Activated naive CD4-positive, alpha-beta T cell treated with anti-CD3 and anti-CD28 coated beads, Interleukin-2, amount 50 U/mL, for 16 hours (primary cell): ENCODE data around the gene SIDT2.

Experiments
- DNase-seq: peaks from one replicate; pipeline ENCODE4 v3.0.0-alpha.2; 2020

The SIDT2 gene

DNA sequence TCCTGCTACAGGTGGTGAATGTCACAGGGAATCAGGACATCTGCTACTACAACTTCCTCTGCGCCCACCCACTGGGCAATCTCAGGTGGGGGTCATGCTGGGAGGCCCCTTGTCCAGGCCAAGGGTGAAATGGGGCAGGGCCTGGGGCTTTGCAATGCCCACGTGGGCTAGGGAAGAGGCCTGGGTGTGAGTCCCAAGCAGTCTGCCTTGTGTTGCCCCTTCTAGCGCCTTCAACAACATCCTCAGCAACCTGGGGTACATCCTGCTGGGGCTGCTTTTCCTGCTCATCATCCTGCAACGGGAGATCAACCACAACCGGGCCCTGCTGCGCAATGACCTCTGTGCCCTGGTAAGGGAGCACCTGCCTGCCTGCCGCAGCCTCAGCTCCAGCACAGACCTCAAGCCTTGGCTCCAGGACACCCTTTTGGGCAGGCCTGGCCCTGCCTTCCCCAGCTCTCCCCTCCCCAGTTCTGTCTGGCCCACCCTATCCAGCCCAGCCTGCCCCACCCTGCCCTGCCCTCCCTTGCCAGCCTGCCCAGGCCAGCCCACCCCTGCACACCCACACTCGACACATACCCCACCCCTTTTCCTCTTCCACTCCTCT, 11.5 kb downstream of the SIDT2 start:
- no peak for DNase-seq

DNA sequence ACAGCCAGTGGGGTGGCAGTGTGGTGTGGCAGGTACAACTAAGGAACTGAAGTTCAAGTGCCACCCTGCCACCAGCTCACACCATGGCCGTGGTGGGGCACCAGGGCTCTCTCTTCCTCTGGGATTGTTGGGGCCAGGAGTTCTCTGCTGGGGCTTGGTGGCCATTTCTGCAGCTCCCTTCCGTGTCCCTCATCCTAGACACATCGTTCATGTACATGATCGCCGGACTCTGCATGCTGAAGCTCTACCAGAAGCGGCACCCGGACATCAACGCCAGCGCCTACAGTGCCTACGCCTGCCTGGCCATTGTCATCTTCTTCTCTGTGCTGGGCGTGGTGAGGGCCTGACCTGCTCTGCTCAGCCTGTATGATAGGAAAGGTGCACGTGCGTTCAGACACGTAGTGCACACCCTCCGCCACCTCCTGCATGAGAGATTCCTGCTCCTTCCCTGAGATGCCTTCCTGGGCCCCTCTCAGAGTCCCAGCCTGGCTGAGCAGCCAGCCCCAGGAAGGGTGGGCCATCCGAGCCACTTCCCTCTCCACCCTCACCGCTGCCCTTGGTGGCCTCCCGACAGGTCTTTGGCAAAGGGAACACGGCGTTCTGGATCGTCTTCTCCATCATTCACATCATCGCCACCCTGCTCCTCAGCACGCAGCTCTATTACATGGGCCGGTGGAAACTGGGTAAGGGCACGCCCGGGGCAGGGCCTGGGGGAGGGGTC, 13.3 kb downstream of the SIDT2 start:
- DNase-seq = no peak

DNA sequence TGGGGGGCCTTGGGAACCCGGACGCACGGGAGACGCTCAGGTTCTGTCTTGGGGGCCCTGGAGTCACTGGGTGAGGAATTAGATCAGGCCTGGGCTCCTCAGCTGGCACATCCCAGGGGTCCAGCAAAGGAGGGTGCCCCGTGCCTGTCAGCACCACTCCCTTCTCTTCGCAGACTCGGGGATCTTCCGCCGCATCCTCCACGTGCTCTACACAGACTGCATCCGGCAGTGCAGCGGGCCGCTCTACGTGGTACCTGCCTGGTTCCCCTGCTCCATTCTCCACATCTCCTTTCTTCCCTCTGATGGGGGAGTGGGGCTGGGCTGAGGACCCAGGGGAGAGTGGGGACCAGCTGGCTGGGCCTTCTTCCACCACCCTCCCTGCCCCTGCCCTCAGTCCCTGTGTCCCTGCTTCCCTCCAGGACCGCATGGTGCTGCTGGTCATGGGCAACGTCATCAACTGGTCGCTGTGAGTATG, 13.9 kb downstream of the SIDT2 start:
- DNase-seq = no peak

DNA sequence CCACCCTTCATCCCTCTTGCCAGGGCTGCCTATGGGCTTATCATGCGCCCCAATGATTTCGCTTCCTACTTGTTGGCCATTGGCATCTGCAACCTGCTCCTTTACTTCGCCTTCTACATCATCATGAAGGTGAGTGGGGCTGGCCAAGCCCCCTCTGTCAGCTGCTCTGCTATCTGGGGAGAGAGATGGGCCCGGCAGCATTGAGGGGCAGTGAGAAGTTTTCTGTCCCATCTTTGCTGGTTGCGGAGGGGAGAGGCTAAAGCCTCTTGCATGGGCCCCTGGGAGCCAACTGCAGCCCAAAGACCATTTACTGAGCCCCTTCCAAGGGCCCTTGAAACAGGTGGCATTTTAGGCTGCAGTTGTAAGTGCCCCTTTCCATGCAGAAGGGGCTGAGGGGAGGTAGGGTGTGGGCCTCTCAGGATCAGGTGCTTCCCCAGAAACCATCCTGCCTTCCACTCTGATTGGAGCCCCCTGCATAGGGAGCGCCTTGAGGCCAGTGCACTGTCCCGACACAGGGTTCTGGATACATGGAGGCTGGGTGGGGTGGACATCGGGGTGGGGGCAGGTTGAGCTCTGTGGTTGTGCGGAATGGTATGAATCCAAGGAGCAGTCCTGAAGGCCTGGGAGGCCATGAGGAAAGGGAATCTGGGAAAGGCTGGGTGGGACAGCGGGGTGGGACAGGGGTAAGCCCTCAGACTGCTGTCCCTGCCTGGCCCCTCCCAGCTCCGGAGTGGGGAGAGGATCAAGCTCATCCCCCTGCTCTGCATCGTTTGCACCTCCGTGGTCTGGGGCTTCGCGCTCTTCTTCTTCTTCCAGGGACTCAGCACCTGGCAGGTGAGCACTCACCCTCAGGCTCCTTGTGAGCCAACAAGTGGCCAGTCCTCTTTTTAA, 14.8 kb downstream of the SIDT2 start:
- DNase-seq = no peak

DNA sequence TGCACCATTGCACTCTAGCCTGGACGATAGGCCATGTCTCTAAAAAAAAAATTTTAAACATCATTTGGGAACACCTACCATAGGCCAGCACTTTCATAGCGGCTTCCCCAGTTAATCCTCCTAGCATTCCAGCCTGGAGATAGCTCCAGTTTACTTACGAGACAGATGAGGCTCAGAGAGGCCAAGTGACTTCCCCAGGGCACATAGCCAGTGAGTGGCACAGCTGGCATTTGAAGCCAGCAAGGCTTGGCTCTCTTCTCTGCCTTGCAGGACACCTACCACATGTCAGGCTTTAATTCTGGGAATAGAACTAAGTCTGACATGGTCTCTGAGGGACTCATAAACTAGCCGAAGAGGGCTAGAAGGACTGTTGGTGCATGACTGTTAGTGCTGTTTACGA, 15.7 kb downstream of the SIDT2 start:
- no peak for DNase-seq

DNA sequence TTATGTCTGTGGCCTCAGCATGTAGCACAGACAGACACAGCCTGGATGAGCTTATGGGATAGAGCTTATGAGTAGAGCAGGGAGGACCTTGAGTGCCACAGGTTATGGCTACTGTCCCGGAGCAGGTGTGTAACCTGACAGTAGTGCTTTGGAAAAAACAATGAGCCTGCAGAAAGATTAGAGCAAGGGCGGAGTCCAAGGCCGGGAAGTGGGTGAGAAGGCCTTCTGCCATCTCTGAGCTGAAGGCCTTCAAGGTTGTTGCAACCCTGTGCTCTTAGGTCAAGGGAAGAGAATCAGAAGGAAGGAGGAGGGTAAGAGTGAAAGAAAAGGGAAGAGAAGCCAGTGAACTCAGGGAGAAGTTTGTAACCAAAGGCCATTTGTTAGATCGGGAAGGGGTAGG, 16.7 kb downstream of the SIDT2 start:
- DNase-seq = no peak

DNA sequence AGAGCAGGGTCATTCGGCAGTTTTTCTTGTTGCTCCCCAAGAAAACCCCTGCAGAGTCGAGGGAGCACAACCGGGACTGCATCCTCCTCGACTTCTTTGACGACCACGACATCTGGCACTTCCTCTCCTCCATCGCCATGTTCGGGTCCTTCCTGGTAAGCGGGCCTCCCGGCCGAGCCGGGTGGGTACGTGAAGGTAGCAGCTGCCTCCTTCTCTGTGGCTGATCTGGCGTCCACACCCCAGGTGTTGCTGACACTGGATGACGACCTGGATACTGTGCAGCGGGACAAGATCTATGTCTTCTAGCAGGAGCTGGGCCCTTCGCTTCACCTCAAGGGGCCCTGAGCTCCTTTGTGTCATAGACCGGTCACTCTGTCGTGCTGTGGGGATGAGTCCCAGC, 17.2 kb downstream of the SIDT2 start:
- no peak for DNase-seq

DNA sequence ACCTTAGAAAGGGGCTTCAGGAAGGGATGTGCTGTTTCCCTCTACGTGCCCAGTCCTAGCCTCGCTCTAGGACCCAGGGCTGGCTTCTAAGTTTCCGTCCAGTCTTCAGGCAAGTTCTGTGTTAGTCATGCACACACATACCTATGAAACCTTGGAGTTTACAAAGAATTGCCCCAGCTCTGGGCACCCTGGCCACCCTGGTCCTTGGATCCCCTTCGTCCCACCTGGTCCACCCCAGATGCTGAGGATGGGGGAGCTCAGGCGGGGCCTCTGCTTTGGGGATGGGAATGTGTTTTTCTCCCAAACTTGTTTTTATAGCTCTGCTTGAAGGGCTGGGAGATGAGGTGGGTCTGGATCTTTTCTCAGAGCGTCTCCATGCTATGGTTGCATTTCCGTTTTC, 18.5 kb downstream of the SIDT2 start:
- DNase-seq = no peak

DNA sequence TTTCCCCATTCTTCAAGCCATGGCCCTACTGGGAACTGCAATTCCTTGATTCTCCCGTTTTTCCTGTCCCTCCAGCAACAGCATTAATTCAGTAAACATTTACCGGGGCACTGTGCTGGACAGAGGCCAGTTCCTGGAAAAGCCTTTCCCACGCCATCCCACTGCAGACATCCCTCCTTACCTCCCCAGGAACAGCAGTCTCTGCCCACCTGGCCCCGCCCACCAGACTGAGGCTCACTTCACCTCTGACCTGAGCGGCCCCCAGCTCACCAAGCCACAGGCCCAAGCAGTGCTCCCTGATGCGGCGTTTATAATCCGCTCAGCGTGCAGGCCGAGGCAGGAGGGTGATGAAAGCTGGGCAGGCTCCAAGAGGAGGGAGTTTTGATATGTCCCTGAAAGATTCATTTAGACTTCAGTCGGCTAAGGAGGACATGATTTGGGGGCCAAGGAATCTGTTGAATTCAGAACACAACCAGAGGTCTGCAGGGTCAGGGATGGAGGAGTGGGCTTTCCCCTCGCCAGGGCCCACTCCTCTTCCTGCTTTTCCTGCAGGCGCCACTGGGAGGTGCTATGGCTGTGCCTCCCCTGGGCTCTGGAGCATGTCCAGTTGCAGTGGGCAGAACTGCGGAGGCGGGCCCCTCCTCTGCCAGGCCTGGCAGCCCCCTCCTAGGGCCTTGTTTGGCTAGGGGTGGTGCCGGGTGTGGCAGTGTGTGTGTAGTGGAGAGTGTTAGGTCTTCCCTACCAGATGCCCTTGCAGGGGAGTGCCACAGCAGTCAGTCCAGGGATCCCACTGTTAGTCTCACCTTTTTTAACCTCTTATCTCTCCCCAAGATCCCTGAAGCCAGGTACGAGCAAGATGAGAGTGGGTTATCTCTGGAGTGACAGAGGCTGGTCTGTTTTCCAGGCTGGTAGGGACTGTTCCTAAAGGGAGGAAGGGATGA, 19.2 kb downstream of the SIDT2 start:
- DNase-seq = no peak

DNA sequence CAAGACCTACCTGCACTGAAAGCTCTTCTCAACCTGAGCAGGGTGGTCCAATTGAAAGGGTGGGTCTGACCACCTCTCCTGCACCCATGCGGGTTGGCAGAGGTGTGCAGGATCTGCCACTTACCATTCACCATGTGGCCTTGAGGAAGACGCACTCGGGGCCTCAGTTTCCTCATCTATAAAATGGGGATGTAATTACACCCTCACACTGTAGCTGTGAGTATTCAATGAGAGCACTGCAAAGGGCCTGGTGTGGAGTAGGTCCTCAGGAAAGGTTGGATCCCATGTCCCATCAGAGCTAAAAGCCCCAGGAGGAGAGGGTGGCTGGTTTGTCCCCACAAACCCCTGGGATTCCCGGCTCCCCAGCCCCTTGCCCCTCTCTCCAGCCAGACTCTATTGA, 20.1 kb downstream of the SIDT2 start:
- no peak for DNase-seq

DNA sequence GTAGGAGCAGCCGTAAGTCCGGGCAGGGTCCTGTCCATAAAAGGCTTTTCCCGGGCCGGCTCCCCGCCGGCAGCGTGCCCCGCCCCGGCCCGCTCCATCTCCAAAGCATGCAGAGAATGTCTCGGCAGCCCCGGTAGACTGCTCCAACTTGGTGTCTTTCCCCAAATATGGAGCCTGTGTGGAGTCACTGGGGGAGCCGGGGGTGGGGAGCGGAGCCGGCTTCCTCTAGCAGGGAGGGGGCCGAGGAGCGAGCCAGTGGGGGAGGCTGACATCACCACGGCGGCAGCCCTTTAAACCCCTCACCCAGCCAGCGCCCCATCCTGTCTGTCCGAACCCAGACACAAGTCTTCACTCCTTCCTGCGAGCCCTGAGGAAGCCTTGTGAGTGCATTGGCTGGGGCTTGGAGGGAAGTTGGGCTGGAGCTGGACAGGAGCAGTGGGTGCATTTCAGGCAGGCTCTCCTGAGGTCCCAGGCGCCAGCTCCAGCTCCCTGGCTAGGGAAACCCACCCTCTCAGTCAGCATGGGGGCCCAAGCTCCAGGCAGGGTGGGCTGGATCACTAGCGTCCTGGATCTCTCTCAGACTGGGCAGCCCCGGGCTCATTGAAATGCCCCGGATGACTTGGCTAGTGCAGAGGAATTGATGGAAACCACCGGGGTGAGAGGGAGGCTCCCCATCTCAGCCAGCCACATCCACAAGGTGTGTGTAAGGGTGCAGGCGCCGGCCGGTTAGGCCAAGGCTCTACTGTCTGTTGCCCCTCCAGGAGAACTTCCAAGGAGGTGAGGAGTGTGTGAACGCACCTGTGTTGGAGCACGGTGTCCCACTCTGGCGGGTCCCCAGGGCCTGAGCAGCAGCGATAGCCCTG, 20.7 kb downstream of the SIDT2 start, which contains the start of gene TAGLN:
Gene TAGLN, plus strand, starts transcription at position 318 of the 863 bp plus-strand sequence. CDS start 3,644 bp downstream, outside the sequence.
- no peak for DNase-seq

DNA sequence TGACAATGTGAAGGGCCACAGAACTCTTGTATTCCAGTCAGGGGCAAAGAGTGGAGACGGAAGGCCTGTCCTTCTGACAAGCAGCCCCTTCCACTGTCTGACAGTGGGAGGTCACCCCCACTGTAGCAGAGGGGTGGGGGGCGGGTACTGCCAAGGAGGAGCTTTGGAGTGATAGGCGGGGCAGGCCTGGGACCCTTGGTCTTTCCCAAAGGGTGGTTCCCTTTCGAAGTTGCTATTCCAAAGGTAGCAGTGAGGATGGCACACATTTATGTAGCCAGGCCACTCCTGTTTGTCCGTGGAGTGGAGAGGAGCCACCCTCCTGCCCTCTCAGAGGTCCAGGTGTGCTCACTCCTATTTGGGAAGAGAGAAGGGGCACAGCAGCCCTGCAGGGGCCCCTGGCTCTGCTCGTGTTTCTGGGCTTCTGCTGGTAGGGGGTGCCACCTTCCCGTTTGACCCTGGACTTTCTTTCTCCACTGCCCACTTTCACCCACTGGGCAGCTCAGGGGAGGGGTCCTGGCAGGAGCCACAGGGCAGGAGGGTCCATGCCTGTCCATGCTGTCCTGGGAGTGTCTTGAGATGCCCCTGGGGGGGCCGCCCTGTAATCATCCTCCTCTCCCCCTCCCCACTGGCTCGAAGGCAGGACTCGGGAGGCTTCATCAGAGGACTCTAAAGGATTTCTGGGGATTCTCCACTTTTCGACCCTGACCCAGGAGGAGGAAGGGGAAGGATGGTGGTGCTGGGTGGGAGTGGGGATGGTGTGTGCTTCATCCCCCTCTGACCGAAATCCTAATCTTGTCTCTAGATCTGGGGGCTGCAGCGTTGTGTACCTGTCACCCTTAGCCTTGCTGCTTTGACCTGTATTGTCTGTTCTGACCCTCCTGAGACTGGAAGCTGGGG, 21.6 kb downstream of the SIDT2 start:
- no peak for DNase-seq

DNA sequence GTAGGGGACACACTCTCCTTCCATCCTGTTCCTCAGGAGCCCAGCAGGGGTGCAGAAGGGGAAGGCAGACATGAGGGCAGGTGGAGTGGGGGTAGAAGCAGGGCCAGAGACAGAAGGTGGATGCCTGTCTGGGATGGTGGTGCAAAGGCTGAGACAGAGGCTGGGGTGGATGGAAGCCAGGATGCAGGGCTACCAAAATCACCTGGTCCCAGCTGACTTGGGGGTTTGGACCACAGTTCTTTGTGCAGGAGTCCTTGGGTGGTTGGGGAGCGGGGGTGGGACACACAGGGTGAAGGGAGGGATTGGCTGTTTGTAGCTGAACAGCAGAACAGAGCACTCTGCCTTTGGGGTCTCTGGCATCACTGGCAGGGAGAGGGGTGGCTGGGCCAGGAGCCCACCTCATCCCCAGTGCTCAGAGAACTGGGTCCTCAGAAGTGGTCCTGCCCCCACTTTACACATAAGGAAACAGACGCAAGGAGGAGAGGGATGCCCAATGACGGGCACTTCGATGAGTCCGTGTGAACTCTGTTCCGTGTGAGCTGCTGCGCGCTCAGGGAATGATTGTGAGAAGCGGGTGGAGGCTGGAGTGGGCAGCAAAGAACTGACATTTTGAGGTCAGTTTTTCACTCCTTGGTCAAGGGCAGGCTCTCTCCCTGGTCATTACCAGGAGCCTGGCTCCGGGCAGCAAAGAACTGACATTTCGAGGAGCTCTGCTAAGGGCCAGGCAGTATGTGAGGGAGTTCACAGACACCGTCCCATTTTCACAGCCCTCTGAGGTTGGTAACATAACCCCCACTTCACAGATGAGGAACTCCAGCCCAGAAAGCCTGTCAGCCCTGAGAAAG, 22.5 kb downstream of the SIDT2 start:
- DNase-seq = no peak

DNA sequence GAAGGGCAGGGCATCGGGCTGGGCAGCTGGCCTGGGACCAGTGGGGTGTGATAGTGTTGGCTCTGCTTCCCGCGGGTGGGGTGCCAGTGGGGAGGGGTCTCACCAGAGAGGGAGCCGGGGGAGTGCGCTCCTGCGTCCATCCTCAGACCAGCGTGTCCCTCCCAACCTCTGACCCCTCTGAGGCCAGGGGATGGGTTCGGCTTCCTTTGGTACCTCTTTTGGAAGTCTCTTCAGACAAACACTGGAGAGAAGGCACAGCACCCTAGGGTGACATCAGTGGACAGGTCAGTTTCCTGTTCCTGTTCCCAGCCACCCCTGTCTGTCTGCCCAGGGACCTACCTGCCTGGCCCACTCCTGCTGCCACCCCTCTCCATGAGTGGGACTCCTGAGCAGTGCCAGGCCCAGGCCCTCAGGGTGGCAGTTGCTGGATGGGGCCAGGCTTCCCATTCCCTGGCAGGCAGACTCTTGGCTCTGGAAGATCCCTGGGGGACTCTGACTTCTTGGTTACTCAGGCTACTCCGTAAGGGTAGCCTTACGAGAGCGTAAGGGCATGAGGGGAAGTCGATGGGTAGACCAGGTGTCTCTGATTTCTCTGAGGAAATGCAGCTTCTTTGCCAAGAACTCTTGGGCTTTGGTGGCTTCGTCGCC, 23.2 kb downstream of the SIDT2 start:
- no peak for DNase-seq

DNA sequence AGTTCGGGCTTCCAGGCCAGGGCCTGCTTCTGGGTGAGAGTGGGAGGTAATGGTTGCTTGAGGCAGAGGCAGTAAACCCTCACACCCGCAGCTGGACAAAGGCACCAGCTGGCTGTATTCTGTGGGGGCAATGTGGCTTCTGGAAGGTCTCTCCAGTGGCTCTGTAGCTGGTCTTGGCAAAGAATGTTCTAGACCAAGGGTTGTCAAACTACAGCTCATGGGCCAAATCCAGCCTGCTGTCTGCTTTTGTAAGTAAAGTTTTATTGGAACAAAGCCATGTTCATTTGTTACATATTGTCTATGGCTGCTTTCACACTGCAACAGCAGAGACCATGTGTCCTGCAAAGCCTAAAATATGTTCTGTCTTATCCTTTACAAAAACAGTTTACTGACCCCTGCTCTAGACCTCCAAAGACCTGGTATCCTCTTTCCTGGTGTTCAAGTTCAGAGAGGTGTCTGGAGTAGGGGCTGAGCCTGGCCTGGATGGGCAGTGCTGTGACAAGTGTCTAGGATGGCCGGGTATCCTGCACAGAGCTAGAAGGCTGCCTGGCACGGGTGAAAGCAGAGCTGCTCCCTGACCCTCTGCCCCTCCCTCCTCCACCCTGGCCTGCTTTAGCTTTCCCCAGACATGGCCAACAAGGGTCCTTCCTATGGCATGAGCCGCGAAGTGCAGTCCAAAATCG, 24.0 kb downstream of the SIDT2 start:
- no peak for DNase-seq

DNA sequence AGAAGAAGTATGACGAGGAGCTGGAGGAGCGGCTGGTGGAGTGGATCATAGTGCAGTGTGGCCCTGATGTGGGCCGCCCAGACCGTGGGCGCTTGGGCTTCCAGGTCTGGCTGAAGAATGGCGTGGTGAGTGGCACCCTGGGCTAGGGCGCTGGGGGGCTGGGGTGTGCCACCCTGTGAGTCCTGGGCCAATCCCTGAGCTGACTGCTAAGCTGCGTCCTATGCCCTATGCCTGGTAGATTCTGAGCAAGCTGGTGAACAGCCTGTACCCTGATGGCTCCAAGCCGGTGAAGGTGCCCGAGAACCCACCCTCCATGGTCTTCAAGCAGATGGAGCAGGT, 24.5 kb downstream of the SIDT2 start:
- DNase-seq = no peak

DNA sequence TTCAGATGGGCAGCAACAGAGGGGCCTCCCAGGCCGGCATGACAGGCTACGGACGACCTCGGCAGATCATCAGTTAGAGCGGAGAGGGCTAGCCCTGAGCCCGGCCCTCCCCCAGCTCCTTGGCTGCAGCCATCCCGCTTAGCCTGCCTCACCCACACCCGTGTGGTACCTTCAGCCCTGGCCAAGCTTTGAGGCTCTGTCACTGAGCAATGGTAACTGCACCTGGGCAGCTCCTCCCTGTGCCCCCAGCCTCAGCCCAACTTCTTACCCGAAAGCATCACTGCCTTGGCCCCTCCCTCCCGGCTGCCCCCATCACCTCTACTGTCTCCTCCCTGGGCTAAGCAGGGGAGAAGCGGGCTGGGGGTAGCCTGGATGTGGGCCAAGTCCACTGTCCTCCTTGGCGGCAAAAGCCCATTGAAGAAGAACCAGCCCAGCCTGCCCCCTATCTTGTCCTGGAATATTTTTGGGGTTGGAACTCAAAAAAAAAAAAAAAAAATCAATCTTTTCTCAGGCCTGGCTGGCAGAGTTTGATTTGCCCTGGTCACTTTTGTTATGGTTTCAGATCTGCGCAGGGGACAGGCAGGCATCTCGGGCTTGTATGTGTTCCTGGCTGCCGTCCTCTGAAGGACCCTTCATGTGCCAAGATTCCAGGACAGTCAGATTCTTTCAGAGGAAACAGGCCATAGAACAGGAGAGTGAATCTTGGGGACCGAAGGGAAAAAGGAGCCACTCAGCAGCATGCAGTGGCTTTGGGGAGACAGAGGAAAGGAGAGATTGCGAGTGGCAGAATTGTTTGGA, 25.9 kb downstream of the SIDT2 start:
- DNase-seq = no peak
